Trophoblast cell (in vitro differentiated cells and primary cell): ENCODE results near the gene SLC13A3.

Source experiments
- DNase-seq, 2 donors: peaks; one replicate each; pipeline ENCODE4 v3.0.0-alpha.2; 2016
- H2AFZ ChIP-seq: 2 replicates; pipeline ENCODE4 v1.6.1; 2013; ENCODE audit warnings: low read length, moderate library complexity, mild to moderate bottlenecking; ENCODE audit not compliant: insufficient read depth, poor library complexity
- H2AK5ac ChIP-seq: 2 replicates; pipeline ENCODE4 v1.6.1; 2013; ENCODE audit warnings: mild to moderate bottlenecking, low read length
- H2BK120ac ChIP-seq: 2 replicates; pipeline ENCODE4 v1.6.1; 2013; ENCODE audit warnings: low read length, mild to moderate bottlenecking, moderate library complexity; ENCODE audit not compliant: insufficient read depth, poor library complexity
- H2BK12ac ChIP-seq: 2 replicates; pipeline ENCODE4 v1.6.1; 2013; ENCODE audit warnings: mild to moderate bottlenecking, low read length, moderate library complexity
- H2BK5ac ChIP-seq: 2 replicates; pipeline ENCODE4 v1.6.1; 2013; ENCODE audit warnings: low read length, low read depth, moderate library complexity, mild to moderate bottlenecking; ENCODE audit not compliant: poor library complexity
- H3K14ac ChIP-seq: 2 replicates; pipeline ENCODE4 v1.6.1; 2013; ENCODE audit warnings: mild to moderate bottlenecking, low read length
- H3K18ac ChIP-seq: 2 replicates; pipeline ENCODE4 v1.6.1; 2013; ENCODE audit warnings: mild to moderate bottlenecking, low read length
- H3K23ac ChIP-seq: 2 replicates; pipeline ENCODE4 v1.6.1; 2013; ENCODE audit warnings: low read length
- H3K27ac ChIP-seq: 2 replicates; pipeline ENCODE4 v1.5.1; 2013; ENCODE audit warnings: low read depth, mild to moderate bottlenecking, inconsistent platforms, low read length, moderate library complexity
- H3K27me3 ChIP-seq: 2 replicates; pipeline ENCODE4 v1.6.1; 2013; ENCODE audit warnings: inconsistent platforms, mild to moderate bottlenecking, low read length, moderate library complexity; ENCODE audit not compliant: insufficient read depth
- H3K36me3 ChIP-seq, 2 experiments: 1 replicate in 1 of 2; 2 replicates in 1 of 2; pipeline ENCODE4 v1.6.1; 2013; ENCODE audit warnings: low read length in 2 of 2, mild to moderate bottlenecking in 2 of 2, moderate library complexity in 1 of 2; ENCODE audit not compliant: insufficient read depth in 2 of 2, control insufficient read depth in 1 of 2
- H3K4ac ChIP-seq: 2 replicates; pipeline ENCODE4 v1.6.1; 2013; ENCODE audit warnings: low read depth, mild to moderate bottlenecking, low read length, moderate library complexity
- H3K4me1 ChIP-seq, 2 experiments: 1 replicate in 1 of 2; 2 replicates in 1 of 2; pipeline ENCODE4 v1.6.1; 2013; ENCODE audit warnings: low read length in 2 of 2, mild to moderate bottlenecking in 2 of 2, moderate library complexity in 1 of 2; ENCODE audit not compliant: insufficient read depth in 2 of 2, control insufficient read depth in 1 of 2
- H3K4me2 ChIP-seq: 2 replicates; pipeline ENCODE4 v1.6.1; 2013; ENCODE audit warnings: inconsistent platforms, mild to moderate bottlenecking, low read length, moderate library complexity
- H3K4me3 ChIP-seq: 2 replicates; pipeline ENCODE4 v1.5.1; 2013; ENCODE audit warnings: mild to moderate bottlenecking, low read depth, low read length, inconsistent platforms
- H3K79me1 ChIP-seq: one replicate; pipeline ENCODE4 v1.6.1; 2013; ENCODE audit warnings: low read length
- H3K79me2 ChIP-seq: 2 replicates; pipeline ENCODE4 v1.6.1; 2013; ENCODE audit warnings: low read length, mild to moderate bottlenecking; ENCODE audit not compliant: control insufficient read depth, insufficient read depth, poor library complexity
- H3K9ac ChIP-seq: 2 replicates; pipeline ENCODE4 v1.6.1; 2013; ENCODE audit warnings: mild to moderate bottlenecking, low read length
- H3K9me3 ChIP-seq: 2 replicates; pipeline ENCODE4 v1.6.1; 2013; ENCODE audit warnings: low read depth, mild to moderate bottlenecking, control low read depth, inconsistent platforms, low read length; ENCODE audit not compliant: insufficient read depth
- H4K12ac ChIP-seq: 2 replicates; pipeline ENCODE4 v1.6.1; 2013; ENCODE audit warnings: low read depth, mild to moderate bottlenecking, low read length, moderate library complexity
- H4K8ac ChIP-seq: 2 replicates; pipeline ENCODE4 v1.6.1; 2013; ENCODE audit warnings: low read depth, mild to moderate bottlenecking, low read length, moderate library complexity
- H4K91ac ChIP-seq: one replicate; pipeline ENCODE4 v1.6.1; 2013; ENCODE audit warnings: low read depth, mild to moderate bottlenecking, low read length, moderate library complexity
- WGBS: extraction: QIAGEN DNeasy Blood & Tissue Kit; methylation state at CpG from one replicate; pipeline ENCODE4 v1.1.7; 2013; ENCODE audit warnings: missing lambda C conversion rate; ENCODE audit not compliant: insufficient read length, insufficient coverage; ENCODE audit errors: extremely low coverage; 5-methylcytosine and 5-hydroxymethylcytosine counted together

Gene SLC13A3

GRCh38 chr20:46647469-46647868 is 3.8 kb downstream of the SLC13A3 start:
- Histone ChIP-seq H3K14ac (no peak overlapping the region), H3K4me3 (no peak overlapping the region), H3K79me2 (no peaks in the 10 kb centered on the region), H2BK5ac (no peak overlapping the region), H3K79me1 (no peaks in the 10 kb centered on the region), H3K4ac (no peak overlapping the region), H3K36me3 (no peaks in the 10 kb centered on the region), H3K27ac (no peak overlapping the region), H3K9me3 (peaks cover 1% of the 10 kb centered on the region), H3K4me2 (no peak overlapping the region), H3K18ac (no peak overlapping the region), H4K8ac (no peak overlapping the region), H2BK12ac (no peak overlapping the region), H2BK120ac (no peak overlapping the region), H3K27me3 (peaks cover 3% of the 10 kb centered on the region), H2AK5ac (no peak overlapping the region), H3K9ac (no peak overlapping the region), H2AFZ (no peak overlapping the region), H4K12ac (no peak overlapping the region), H4K91ac (no peak overlapping the region), H3K4me1 (peaks cover 0 to 6% of the 10 kb centered on the region in 2 experiments), H3K23ac (no peak overlapping the region)
- no CpG with 5 or more reads among the region's 4 CpGs for WGBS
- DNase-seq = no peak

GRCh38 chr20:46646659-46647380 is 4.4 kb downstream of the SLC13A3 start:
- whole genome bisulfite sequencing = no CpG with 5 or more reads among the region's 3 CpGs
- Histone ChIP-seq H3K14ac (no peak overlapping the region), H3K18ac (no peak overlapping the region), H2AFZ (no peak overlapping the region), H3K9ac (no peak overlapping the region), H3K36me3 (no peaks in the 10 kb centered on the region), H3K4me2 (no peak overlapping the region), H4K12ac (no peak overlapping the region), H4K91ac (no peak overlapping the region), H3K79me1 (no peaks in the 10 kb centered on the region), H2BK120ac (no peak overlapping the region), H3K79me2 (no peaks in the 10 kb centered on the region), H3K4me1 (peaks cover 0 to 6% of the 10 kb centered on the region in 2 experiments), H3K4me3 (no peak overlapping the region), H3K27me3 (peaks cover 3% of the 10 kb centered on the region), H4K8ac (no peak overlapping the region), H2AK5ac (no peak overlapping the region), H3K9me3 (peaks cover 1% of the 10 kb centered on the region), H2BK12ac (no peak overlapping the region), H3K4ac (no peak overlapping the region), H3K27ac (no peak overlapping the region), H2BK5ac (no peak overlapping the region), H3K23ac (no peak overlapping the region)
- DNase-seq = no peak

GRCh38 chr20:46646122-46646521 is 5.1 kb downstream of the SLC13A3 start:
- Histone ChIP-seq H4K12ac (no peak overlapping the region), H2BK12ac (no peak overlapping the region), H2BK120ac (no peak overlapping the region), H3K79me1 (no peaks in the 10 kb centered on the region), H3K14ac (no peak overlapping the region), H3K23ac (no peak overlapping the region), H3K4me2 (no peak overlapping the region), H3K9me3 (no peaks in the 10 kb centered on the region), H4K91ac (no peak overlapping the region), H3K4ac (no peak overlapping the region), H4K8ac (no peak overlapping the region), H2AFZ (no peak overlapping the region), H3K4me1 (peaks cover 0 to under 1% of the 10 kb centered on the region in 2 experiments), H3K9ac (no peak overlapping the region), H2AK5ac (no peak overlapping the region), H2BK5ac (no peak overlapping the region), H3K18ac (no peak overlapping the region), H3K27ac (no peak overlapping the region), H3K36me3 (no peaks in the 10 kb centered on the region), H3K79me2 (no peaks in the 10 kb centered on the region), H3K27me3 (no peaks in the 10 kb centered on the region), H3K4me3 (no peak overlapping the region)
- no CpG with 5 or more reads among the region's 4 CpGs for WGBS
- DNase-seq = no peak

GRCh38 chr20:46644733-46645132 is 6.5 kb downstream of the SLC13A3 start:
- no peak overlapping the region for H3K9ac ChIP-seq
- no peak overlapping the region for H3K27ac ChIP-seq
- H3K4me1 ChIP-seq = peaks cover 0 to 5% of the 10 kb centered on the region in 2 experiments
- no peaks in the 10 kb centered on the region for H3K36me3 ChIP-seq
- no peak overlapping the region for H4K91ac ChIP-seq
- H3K9me3 ChIP-seq = no peaks in the 10 kb centered on the region
- no peak overlapping the region for H3K4me2 ChIP-seq
- H2BK120ac ChIP-seq = no peak overlapping the region
- H2BK5ac ChIP-seq = no peak overlapping the region
- no peak overlapping the region for H4K8ac ChIP-seq
- H3K4ac ChIP-seq = no peak overlapping the region
- no peak overlapping the region for H2AK5ac ChIP-seq
- WGBS = no CpG with 5 or more reads among the region's 1 CpG
- H3K23ac ChIP-seq = no peak overlapping the region
- no peak overlapping the region for H3K4me3 ChIP-seq
- H3K27me3 ChIP-seq = no peaks in the 10 kb centered on the region
- no peak overlapping the region for H3K18ac ChIP-seq
- no peak overlapping the region for H4K12ac ChIP-seq
- no peaks in the 10 kb centered on the region for H3K79me1 ChIP-seq
- H3K14ac ChIP-seq = no peak overlapping the region
- no peak for DNase-seq
- no peaks in the 10 kb centered on the region for H3K79me2 ChIP-seq
- no peak overlapping the region for H2AFZ ChIP-seq
- no peak overlapping the region for H2BK12ac ChIP-seq
